Tibial artery (tissue), 4 donors: ENCODE results near the gene LARGE1.

Source experiments
- DNase-seq, 2 donors: peaks; one replicate each; pipeline ENCODE4 v3.0.0-alpha.2; 2019
- H3K27ac ChIP-seq, 2 donors: fragments of 200-600 bp; sonication (generic) in 1 of 2; 1 replicate in 1 of 2; 2 replicates in 1 of 2; pipeline ENCODE4 v1.5.1; 2018 to 2019; ENCODE audit warnings: mild to moderate bottlenecking in 1 of 2
- H3K27me3 ChIP-seq, 2 donors: fragments of 200-600 bp; sonication (generic) in 1 of 2; one replicate each; pipeline versions ENCODE4 v1.5.1 to v1.6.0; 2016 to 2019
- H3K36me3 ChIP-seq, 3 donors: fragments of 200-600 bp; sonication (generic) in 2 of 3; one replicate each; pipeline ENCODE4 v1.5.1; 2016 to 2019; ENCODE audit warnings: mild to moderate bottlenecking in 2 of 3
- H3K4me1 ChIP-seq, 4 donors: fragments of 200-600 bp; sonication (generic) in 2 of 4; 1 replicate in 3 of 4; 2 replicates in 1 of 4; pipeline ENCODE4 v1.5.1; 2016 to 2019
- H3K4me3 ChIP-seq, 2 donors: fragments of 200-600 bp; sonication (generic) in 1 of 2; 1 replicate in 1 of 2; 2 replicates in 1 of 2; pipeline ENCODE4 v1.5.1; 2018 to 2019; ENCODE audit warnings: mild to moderate bottlenecking in 2 of 2
- H3K9me3 ChIP-seq, 3 donors: fragments of 200-600 bp; sonication (generic) in 1 of 3; one replicate each; pipeline ENCODE4 v1.5.1; 2016 to 2019
- CTCF ChIP-seq, 2 experiments: fragments of 200-600 bp in 1 of 2; fragments of 450-650 bp in 1 of 2; IDR thresholded peaks; one replicate each; pipeline ENCODE4 v1.5.1; 2017 to 2019; ENCODE audit warnings: antibody characterized with exemption in 2 of 2, mild to moderate bottlenecking in 1 of 2, moderate library complexity in 1 of 2
- intact Hi-C: fragments of 100-400 bp; cut with DNase I; formaldehyde crosslinking; loops from one replicate; pipeline ENCODE4 v1.15.0; 2023; ENCODE audit warnings: low total_unique reads

The LARGE1 gene

GRCh38 chr22:33952776-33953175 lies 32.5 kb upstream of the LARGE1 start:
- Histone ChIP-seq H3K27me3 (peaks cover 0 to 13% of the 10 kb centered on the region in 2 donors), H3K4me3 (no peak overlapping the region), H3K4me1 (no peaks in the 10 kb centered on the region), H3K27ac (no peak overlapping the region), H3K36me3 (no peaks in the 10 kb centered on the region), H3K9me3 (no peaks in the 10 kb centered on the region)
- TF ChIP-seq CTCF (IDR thresholded peaks at IDR 0.05), result no peak
- intact Hi-C loops, result no loop called here
- DNase-seq, result no peak

- intact Hi-C loops, result loop anchor here (10.0 kb wide), 1 partner anchor 154 kb away; no protein-coding TSS in a partner anchor
- Histone ChIP-seq H3K9me3 (no peaks in the 10 kb centered on the region), H3K4me3 (no peak overlapping the region), H3K4me1 (no peaks in the 10 kb centered on the region), H3K36me3 (no peaks in the 10 kb centered on the region), H3K27ac (no peak overlapping the region), H3K27me3 (peaks cover 0 to 5% of the 10 kb centered on the region in 2 donors)
- no peak for DNase-seq
- no peak for TF ChIP-seq CTCF (IDR thresholded peaks at IDR 0.05)
Observed at GRCh38 chr22:33940741-33941140, 20.5 kb upstream of the LARGE1 start.

GRCh38 chr22:33932997-33933396 lies 12.7 kb upstream of the LARGE1 start:
- Histone ChIP-seq H3K36me3 (no peaks in the 10 kb centered on the region), H3K4me3 (no peak overlapping the region), H3K27me3 (no peaks in the 10 kb centered on the region), H3K4me1 (no peaks in the 10 kb centered on the region), H3K27ac (no peak overlapping the region), H3K9me3 (no peaks in the 10 kb centered on the region)
- DNase-seq, result no peak
- no peak for TF ChIP-seq CTCF (IDR thresholded peaks at IDR 0.05)
- intact Hi-C loops, result no loop called here

GRCh38 chr22:33931406-33931805 lies 11.1 kb upstream of the LARGE1 start:
- no peak overlapping the region for H3K4me3 ChIP-seq
- H3K4me1 ChIP-seq, result no peaks in the 10 kb centered on the region
- DNase-seq, result no peak
- intact Hi-C loops, result no loop called here
- H3K27ac ChIP-seq, result no peak overlapping the region
- H3K36me3 ChIP-seq, result no peaks in the 10 kb centered on the region
- no peaks in the 10 kb centered on the region for H3K27me3 ChIP-seq
- no peaks in the 10 kb centered on the region for H3K9me3 ChIP-seq
- no peak for TF ChIP-seq CTCF (IDR thresholded peaks at IDR 0.05)

GRCh38 chr22:33927752-33928151 lies 7.5 kb upstream of the LARGE1 start:
- intact Hi-C loops, result loop anchor here (5.0 to 10.0 kb wide), 2 partner anchors 180 to 1097 kb away; no protein-coding TSS in a partner anchor
- no peak for TF ChIP-seq CTCF (IDR thresholded peaks at IDR 0.05)
- H3K9me3 ChIP-seq, result no peaks in the 10 kb centered on the region
- H3K27ac ChIP-seq, result no peak overlapping the region
- peaks cover 0 to 11% (median 4%) of the 10 kb centered on the region in 4 donors for H3K4me1 ChIP-seq
- no peak overlapping the region for H3K4me3 ChIP-seq
- no peak for DNase-seq
- H3K27me3 ChIP-seq, result no peaks in the 10 kb centered on the region
- H3K36me3 ChIP-seq, result no peaks in the 10 kb centered on the region

GRCh38 chr22:33925194-33925593 lies 4.9 kb upstream of the LARGE1 start:
- no peak for TF ChIP-seq CTCF (IDR thresholded peaks at IDR 0.05)
- Histone ChIP-seq H3K36me3 (no peaks in the 10 kb centered on the region), H3K9me3 (no peaks in the 10 kb centered on the region), H3K27me3 (no peaks in the 10 kb centered on the region), H3K27ac (no peak overlapping the region), H3K4me3 (no peak overlapping the region), H3K4me1 (peaks cover 0 to 12% (median 4%) of the 10 kb centered on the region in 4 donors)
- intact Hi-C loops, result loop anchor here (5.0 to 10.0 kb wide), 2 partner anchors 182 to 1100 kb away; no protein-coding TSS in a partner anchor
- DNase-seq, result no peak
